Gastroesophageal sphincter (tissue), 4 donors: ENCODE results near the gene RPTOR. TPM values are rescaled to one million over a fixed set of nuclear protein-coding genes. Genes with fewer than 3 reads are reported as not detected.

Experiments used
- ATAC-seq: fragments of 150-250 bp; one replicate; pipeline ENCODE4 v1.9.1; 2016; ENCODE audit warnings: mild to moderate bottlenecking, moderate library complexity
- H3K27ac ChIP-seq, 4 donors: fragments of 200-600 bp; sonication (generic) in 3 of 4; 1 replicate in 3 of 4; 2 replicates in 1 of 4; pipeline ENCODE4 v1.5.1; 2016 to 2019
- H3K27me3 ChIP-seq: fragments of 200-600 bp; sonication (generic); one replicate; pipeline ENCODE4 v1.5.1; 2019
- H3K36me3 ChIP-seq, 2 donors: fragments of 200-600 bp; sonication (generic); one replicate each; pipeline ENCODE4 v1.5.1; 2019; ENCODE audit warnings: control low read depth in 1 of 2
- H3K4me1 ChIP-seq, 3 donors: fragments of 200-600 bp; sonication (generic); 1 replicate in 2 of 3; 2 replicates in 1 of 3; pipeline ENCODE4 v1.5.1; 2016 to 2019; ENCODE audit warnings: control low read depth in 2 of 3
- H3K4me3 ChIP-seq, 2 donors: fragments of 200-600 bp; sonication (generic); one replicate each; pipeline ENCODE4 v1.5.1; 2019; ENCODE audit warnings: mild to moderate bottlenecking in 1 of 2, moderate library complexity in 1 of 2
- H3K9me3 ChIP-seq, 3 donors: fragments of 200-600 bp; sonication (generic); one replicate each; pipeline ENCODE4 v1.5.1; 2017 to 2019; ENCODE audit warnings: control low read depth in 2 of 3
- CTCF ChIP-seq, 4 experiments: fragments of 200-600 bp in 2 of 4; fragments of 450-650 bp in 2 of 4; sonication (generic) in 1 of 4; IDR thresholded peaks; one replicate each; pipeline ENCODE4 v1.5.1; 2017 to 2019; ENCODE audit warnings: antibody characterized with exemption in 4 of 4, mild to moderate bottlenecking in 2 of 4, moderate library complexity in 2 of 4
- EP300 ChIP-seq: sonication (generic); formaldehyde crosslinking; IDR thresholded peaks from one replicate; pipeline ENCODE4 v1.6.1; 2017; ENCODE audit warnings: antibody characterized with exemption, mild to moderate bottlenecking
- POLR2A ChIP-seq, 2 donors: fragments of 450-650 bp; IDR thresholded peaks; one replicate each; pipeline ENCODE4 v1.6.1; 2017; ENCODE audit warnings: antibody characterized with exemption in 2 of 2, mild to moderate bottlenecking in 2 of 2, moderate library complexity in 1 of 2
- POLR2AphosphoS5 ChIP-seq: sonication (generic); formaldehyde crosslinking; IDR thresholded peaks from one replicate; pipeline ENCODE4 v1.6.1; 2017; ENCODE audit warnings: antibody characterized with exemption
- WGBS, 2 donors: methylation state at CpG; one replicate each; pipeline ENCODE4 v1.1.5; 2018; ENCODE audit warnings: low coverage in 1 of 2; 5-methylcytosine and 5-hydroxymethylcytosine counted together
- total RNA-seq, 4 donors: library from RNA; depleted of rRNA; stranded (reverse); fragments of >200 nt; gene quantifications; one replicate each; pipeline ENCODE4 v1.1.0, GENCODE V29; 2016

RPTOR gene
- total RNA-seq, 4 donors from 2014 or later: 25.7 to 56.8 (median 39.7) TPM

- Histone ChIP-seq H3K27ac (peak overlapping the region in 2 of 4 donors; percentile 92), H3K27me3 (no peaks in the 10 kb centered on the region), H3K4me3 (no peak overlapping the region), H3K4me1 (peaks cover 0 to 29% (median 12%) of the 10 kb centered on the region in 3 donors), H3K9me3 (no peaks in the 10 kb centered on the region), H3K36me3 (peaks cover 0 to 29% of the 10 kb centered on the region in 2 donors)
- WGBS, 2 donors: 80 to 92% methylated on average over 2 of the region's 2 CpGs
- no peak for ATAC-seq
- no peak for TF ChIP-seq EP300
- no peak for TF ChIP-seq CTCF (IDR thresholded peaks at IDR 0.05)
- no peak for TF ChIP-seq POLR2AphosphoS5
- TF ChIP-seq POLR2A (IDR thresholded peaks at IDR 0.05): no peak
These were observed 290.2 kb downstream of the RPTOR start for GRCh38 chr17:80834893-80835275.

- 90 to 95% methylated on average over 11 to 12 of the region's 30 CpGs for WGBS, 2 donors
- no peak overlapping the region for H3K4me3 ChIP-seq
- no peak overlapping the region for H3K27ac ChIP-seq
- peaks cover 0 to 29% (median 12%) of the 10 kb centered on the region in 3 donors for H3K4me1 ChIP-seq
- no peak for ATAC-seq
- no peaks in the 10 kb centered on the region for H3K9me3 ChIP-seq
- no peaks in the 10 kb centered on the region for H3K27me3 ChIP-seq
- TF ChIP-seq CTCF (IDR thresholded peaks at IDR 0.05) (no peak), POLR2AphosphoS5 (no peak), EP300 (no peak), POLR2A (IDR thresholded peaks at IDR 0.05) (no peak)
- H3K36me3 ChIP-seq: peaks cover 0 to 33% of the 10 kb centered on the region in 2 donors
These were observed 291.4 kb downstream of the RPTOR start for GRCh38 chr17:80835816-80836657.

- Histone ChIP-seq H3K27me3 (no peaks in the 10 kb centered on the region), H3K4me3 (no peak overlapping the region), H3K4me1 (peaks cover 0 to 29% (median 12%) of the 10 kb centered on the region in 3 donors), H3K36me3 (peaks cover 0 to 33% of the 10 kb centered on the region in 2 donors), H3K9me3 (no peaks in the 10 kb centered on the region), H3K27ac (no peak overlapping the region)
- WGBS, 2 donors: 100% methylated on average over 1 of the region's 7 CpGs; no CpG with 5 or more reads in 1 of the 2 donors
- no peak for ATAC-seq
- TF ChIP-seq POLR2AphosphoS5 (no peak), CTCF (IDR thresholded peaks at IDR 0.05) (no peak), POLR2A (IDR thresholded peaks at IDR 0.05) (no peak), EP300 (no peak)
These were observed 292.0 kb downstream of the RPTOR start for GRCh38 chr17:80836658-80836965.

GRCh38 chr17:80836971-80837481, 292.4 kb downstream of the RPTOR start:
- WGBS, 2 donors: 93% methylated on average over 5 of the region's 16 CpGs; no CpG with 5 or more reads in 1 of the 2 donors
- no peaks in the 10 kb centered on the region for H3K27me3 ChIP-seq
- ATAC-seq: no peak

GRCh38 chr17:80837711-80838110, 293.1 kb downstream of the RPTOR start:
- H3K36me3 ChIP-seq: peaks cover 0 to 40% of the 10 kb centered on the region in 2 donors
- H3K4me3 ChIP-seq: no peak overlapping the region
- peaks cover 0 to 20% (median 8%) of the 10 kb centered on the region in 3 donors for H3K4me1 ChIP-seq
- H3K27ac ChIP-seq: no peak overlapping the region
- no peaks in the 10 kb centered on the region for H3K9me3 ChIP-seq
- WGBS, 2 donors: 94 to 95% methylated on average over 4 to 14 of the region's 18 CpGs
- H3K27me3 ChIP-seq: no peaks in the 10 kb centered on the region
- TF ChIP-seq EP300 (no peak), CTCF (IDR thresholded peaks at IDR 0.05) (no peak), POLR2A (IDR thresholded peaks at IDR 0.05) (no peak), POLR2AphosphoS5 (no peak)
- ATAC-seq: no peak

More at GRCh38 chr17:80836971-80837481, 292.4 kb downstream of the RPTOR start:
- Histone ChIP-seq H3K4me3 (no peak overlapping the region), H3K9me3 (no peaks in the 10 kb centered on the region), H3K4me1 (peaks cover 0 to 27% (median 12%) of the 10 kb centered on the region in 3 donors), H3K27ac (no peak overlapping the region), H3K36me3 (peaks cover 0 to 36% of the 10 kb centered on the region in 2 donors)
- TF ChIP-seq POLR2AphosphoS5: no peak
